GM23338 (cell line): ENCODE data around the gene PIEZO2. TPM values are rescaled to one million over a fixed set of nuclear protein-coding genes. Genes with fewer than 3 reads are reported as not detected.

Source experiments
- ATAC-seq: fragments of 200-7000 bp; cut with Tn5 transposase; 3 replicates; pipeline ENCODE4 v1.9.1; 2020
- DNase-seq: peaks from one replicate; pipeline ENCODE4 v3.0.0-alpha.2; 2015; ENCODE audit warnings: low spot score
- H2AFZ ChIP-seq: fragments of 200-600 bp; sonication (generic); 2 replicates; pipeline ENCODE4 v1.8.0; 2016; ENCODE audit warnings: antibody characterized with exemption, mild to moderate bottlenecking, moderate library complexity
- H3F3A ChIP-seq: fragments of 200-600 bp; sonication (generic); replicated peaks from 2 replicates; pipeline ENCODE4 v1.8.0; 2017; ENCODE audit warnings: antibody characterized with exemption, mixed run types, low read depth
- H3K27ac ChIP-seq: fragments of 200-600 bp; sonication (generic); 2 replicates; pipeline ENCODE4 v1.6.1; 2016; ENCODE audit warnings: low read depth
- H3K27me3 ChIP-seq: fragments of 200-600 bp; sonication (generic); 2 replicates; pipeline ENCODE4 v1.8.0; 2016; ENCODE audit warnings: mild to moderate bottlenecking, mixed run types, moderate library complexity; ENCODE audit not compliant: insufficient read depth
- H3K36me3 ChIP-seq: fragments of 200-600 bp; sonication (generic); 2 replicates; pipeline ENCODE4 v1.8.0; 2016; ENCODE audit warnings: mild to moderate bottlenecking; ENCODE audit not compliant: insufficient read depth
- H3K4me1 ChIP-seq: fragments of 200-600 bp; sonication (generic); 2 replicates; pipeline ENCODE4 v1.8.0; 2016; ENCODE audit warnings: mild to moderate bottlenecking, moderate library complexity; ENCODE audit not compliant: insufficient read depth
- H3K4me2 ChIP-seq: fragments of 200-600 bp; sonication (generic); 2 replicates; pipeline ENCODE4 v1.7.1; 2017; ENCODE audit warnings: mixed run types
- H3K4me3 ChIP-seq: fragments of 200-600 bp; sonication (generic); 2 replicates; pipeline ENCODE4 v1.6.1; 2016; ENCODE audit warnings: mixed run types
- H3K79me2 ChIP-seq: fragments of 200-600 bp; sonication (generic); replicated peaks from 2 replicates; pipeline ENCODE4 v1.8.0; 2017; ENCODE audit warnings: mild to moderate bottlenecking; ENCODE audit not compliant: insufficient read depth
- H3K9me2 ChIP-seq: fragments of 200-600 bp; sonication (generic); 2 replicates; pipeline ENCODE4 v1.8.0; 2017; ENCODE audit not compliant: insufficient read depth
- H4K20me1 ChIP-seq: fragments of 200-600 bp; sonication (generic); replicated peaks from 2 replicates; pipeline ENCODE4 v1.8.0; 2017; ENCODE audit warnings: mild to moderate bottlenecking; ENCODE audit not compliant: insufficient read depth
- H3K27ac Mint-ChIP-seq: 2 replicates; pipeline ENCODE4 v1.8.0; 2020; ENCODE audit warnings: inconsistent platforms, mild to moderate bottlenecking, moderate library complexity, mixed read lengths
- H3K27me3 Mint-ChIP-seq: 3 replicates; pipeline ENCODE4 v1.8.0; 2022; ENCODE audit warnings: low read depth, mild to moderate bottlenecking, moderate library complexity, mixed read lengths, inconsistent platforms; ENCODE audit not compliant: insufficient read depth, poor library complexity
- H3K36me3 Mint-ChIP-seq: 3 replicates; pipeline ENCODE4 v1.8.0; 2021; ENCODE audit warnings: low read depth, mild to moderate bottlenecking, inconsistent platforms, moderate library complexity, mixed read lengths
- H3K4me1 Mint-ChIP-seq: 3 replicates; pipeline ENCODE4 v1.8.0; 2020; ENCODE audit warnings: mild to moderate bottlenecking, inconsistent platforms, mixed read lengths
- H3K4me3 Mint-ChIP-seq: 3 replicates; pipeline ENCODE4 v1.8.0; 2021; ENCODE audit warnings: moderate library complexity, mild to moderate bottlenecking, inconsistent platforms, mixed read lengths
- H3K9me3 Mint-ChIP-seq: 3 replicates; pipeline ENCODE4 v1.8.0; 2020; ENCODE audit warnings: moderate library complexity, mild to moderate bottlenecking, inconsistent platforms, mixed read lengths
- CREB1 ChIP-seq: fragments of 250-450 bp; sonication (Bioruptor Pico); IDR thresholded peaks from 2 replicates; pipeline ENCODE4 v1.5.0; 2020; ENCODE audit warnings: low read depth, mild to moderate bottlenecking, moderate library complexity
- EZH2 ChIP-seq: fragments of 200-600 bp; sonication (generic); IDR thresholded peaks from one replicate; pipeline ENCODE4 v1.8.0; 2017; ENCODE audit warnings: antibody characterized with exemption, mild to moderate bottlenecking, low read depth; ENCODE audit not compliant: unreplicated experiment
- EZH2phosphoT487 ChIP-seq: fragments of 200-600 bp; sonication (generic); IDR thresholded peaks from one replicate; pipeline ENCODE4 v1.8.1; 2018; ENCODE audit warnings: antibody characterized with exemption; ENCODE audit not compliant: unreplicated experiment
- POLR2AphosphoS5 ChIP-seq: IDR thresholded peaks from 2 replicates; pipeline ENCODE4 v1.6.1; 2016; ENCODE audit warnings: antibody characterized with exemption, low read depth
- STAT1 ChIP-seq: IDR thresholded peaks from one replicate; pipeline ENCODE4 v1.6.1; 2016; ENCODE audit warnings: antibody characterized with exemption; ENCODE audit not compliant: unreplicated experiment
- ZNF114 ChIP-seq: fragments of 250-450 bp; sonication (Bioruptor Pico); IDR thresholded peaks from 2 replicates; pipeline ENCODE4 v1.5.0; 2020; ENCODE audit warnings: mild to moderate bottlenecking, moderate library complexity
- ZNF331 ChIP-seq: fragments of 250-450 bp; sonication (Bioruptor Pico); IDR thresholded peaks from 2 replicates; pipeline ENCODE4 v1.5.0; 2020; ENCODE audit warnings: low read depth, mild to moderate bottlenecking, moderate library complexity
- polyA plus RNA-seq: library from polyadenylated mRNA; unstranded; fragments of >200 nt; fragmentation: Nextera tagmentation; extraction: Ambion mirVana; gene quantifications from 2 replicates; pipeline ENCODE4 v1.2.1, GENCODE V29; 2016
- total RNA-seq: library from RNA; depleted of rRNA; stranded (reverse); fragments of >200 nt; shearing (Covaris generic); gene quantifications from 2 replicates; pipeline ENCODE4 v1.2.3, GENCODE V29; 2014
- TF ChIP-seq, protein P1 (sequence below): fragments of 250-450 bp; sonication (Bioruptor Pico); IDR thresholded peaks from 2 replicates; pipeline ENCODE4 v1.5.0; 2020; ENCODE audit warnings: mild to moderate bottlenecking, moderate library complexity
- TF ChIP-seq, protein P2 (sequence below): IDR thresholded peaks from one replicate; pipeline ENCODE4 v1.6.1; 2018; ENCODE audit warnings: antibody characterized with exemption; ENCODE audit not compliant: unreplicated experiment
- TF ChIP-seq, protein P3 (sequence below), 2 experiments: fragments of 200-600 bp in 1 of 2; sonication (generic) in 1 of 2; conservative IDR thresholded peaks; 2 replicates each; pipeline versions ENCODE4 v1.5.1 to v1.6.1; 2016 to 2017; ENCODE audit warnings: antibody characterized with exemption in 2 of 2, low read depth in 2 of 2, mild to moderate bottlenecking in 2 of 2, moderate library complexity in 1 of 2

Gene PIEZO2
- total and polyA plus RNA-seq, 2 experiments from 2014 or later: 4.8 to 8.2 TPM

DNA sequence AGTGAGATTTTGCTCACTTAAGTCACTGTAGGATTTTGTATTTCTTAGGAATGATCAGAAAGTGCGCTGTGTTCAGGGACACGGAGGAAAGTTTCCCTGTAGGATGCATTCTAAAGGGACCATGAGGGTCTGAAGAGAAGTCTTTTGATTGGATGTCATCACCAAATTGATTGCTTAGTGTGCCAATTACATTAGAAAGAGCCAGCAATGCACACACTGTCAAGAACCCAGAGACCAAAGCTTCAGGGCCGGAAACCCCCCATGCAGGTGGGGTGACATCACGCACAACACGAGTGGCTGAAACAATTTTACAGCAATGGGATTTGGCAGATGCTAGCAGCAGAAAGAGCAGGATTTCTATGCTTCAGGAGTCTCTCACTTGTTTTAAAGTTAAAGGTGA lies 381.1 kb downstream of the PIEZO2 start (continued):
- TF ChIP-seq, protein P1, sequence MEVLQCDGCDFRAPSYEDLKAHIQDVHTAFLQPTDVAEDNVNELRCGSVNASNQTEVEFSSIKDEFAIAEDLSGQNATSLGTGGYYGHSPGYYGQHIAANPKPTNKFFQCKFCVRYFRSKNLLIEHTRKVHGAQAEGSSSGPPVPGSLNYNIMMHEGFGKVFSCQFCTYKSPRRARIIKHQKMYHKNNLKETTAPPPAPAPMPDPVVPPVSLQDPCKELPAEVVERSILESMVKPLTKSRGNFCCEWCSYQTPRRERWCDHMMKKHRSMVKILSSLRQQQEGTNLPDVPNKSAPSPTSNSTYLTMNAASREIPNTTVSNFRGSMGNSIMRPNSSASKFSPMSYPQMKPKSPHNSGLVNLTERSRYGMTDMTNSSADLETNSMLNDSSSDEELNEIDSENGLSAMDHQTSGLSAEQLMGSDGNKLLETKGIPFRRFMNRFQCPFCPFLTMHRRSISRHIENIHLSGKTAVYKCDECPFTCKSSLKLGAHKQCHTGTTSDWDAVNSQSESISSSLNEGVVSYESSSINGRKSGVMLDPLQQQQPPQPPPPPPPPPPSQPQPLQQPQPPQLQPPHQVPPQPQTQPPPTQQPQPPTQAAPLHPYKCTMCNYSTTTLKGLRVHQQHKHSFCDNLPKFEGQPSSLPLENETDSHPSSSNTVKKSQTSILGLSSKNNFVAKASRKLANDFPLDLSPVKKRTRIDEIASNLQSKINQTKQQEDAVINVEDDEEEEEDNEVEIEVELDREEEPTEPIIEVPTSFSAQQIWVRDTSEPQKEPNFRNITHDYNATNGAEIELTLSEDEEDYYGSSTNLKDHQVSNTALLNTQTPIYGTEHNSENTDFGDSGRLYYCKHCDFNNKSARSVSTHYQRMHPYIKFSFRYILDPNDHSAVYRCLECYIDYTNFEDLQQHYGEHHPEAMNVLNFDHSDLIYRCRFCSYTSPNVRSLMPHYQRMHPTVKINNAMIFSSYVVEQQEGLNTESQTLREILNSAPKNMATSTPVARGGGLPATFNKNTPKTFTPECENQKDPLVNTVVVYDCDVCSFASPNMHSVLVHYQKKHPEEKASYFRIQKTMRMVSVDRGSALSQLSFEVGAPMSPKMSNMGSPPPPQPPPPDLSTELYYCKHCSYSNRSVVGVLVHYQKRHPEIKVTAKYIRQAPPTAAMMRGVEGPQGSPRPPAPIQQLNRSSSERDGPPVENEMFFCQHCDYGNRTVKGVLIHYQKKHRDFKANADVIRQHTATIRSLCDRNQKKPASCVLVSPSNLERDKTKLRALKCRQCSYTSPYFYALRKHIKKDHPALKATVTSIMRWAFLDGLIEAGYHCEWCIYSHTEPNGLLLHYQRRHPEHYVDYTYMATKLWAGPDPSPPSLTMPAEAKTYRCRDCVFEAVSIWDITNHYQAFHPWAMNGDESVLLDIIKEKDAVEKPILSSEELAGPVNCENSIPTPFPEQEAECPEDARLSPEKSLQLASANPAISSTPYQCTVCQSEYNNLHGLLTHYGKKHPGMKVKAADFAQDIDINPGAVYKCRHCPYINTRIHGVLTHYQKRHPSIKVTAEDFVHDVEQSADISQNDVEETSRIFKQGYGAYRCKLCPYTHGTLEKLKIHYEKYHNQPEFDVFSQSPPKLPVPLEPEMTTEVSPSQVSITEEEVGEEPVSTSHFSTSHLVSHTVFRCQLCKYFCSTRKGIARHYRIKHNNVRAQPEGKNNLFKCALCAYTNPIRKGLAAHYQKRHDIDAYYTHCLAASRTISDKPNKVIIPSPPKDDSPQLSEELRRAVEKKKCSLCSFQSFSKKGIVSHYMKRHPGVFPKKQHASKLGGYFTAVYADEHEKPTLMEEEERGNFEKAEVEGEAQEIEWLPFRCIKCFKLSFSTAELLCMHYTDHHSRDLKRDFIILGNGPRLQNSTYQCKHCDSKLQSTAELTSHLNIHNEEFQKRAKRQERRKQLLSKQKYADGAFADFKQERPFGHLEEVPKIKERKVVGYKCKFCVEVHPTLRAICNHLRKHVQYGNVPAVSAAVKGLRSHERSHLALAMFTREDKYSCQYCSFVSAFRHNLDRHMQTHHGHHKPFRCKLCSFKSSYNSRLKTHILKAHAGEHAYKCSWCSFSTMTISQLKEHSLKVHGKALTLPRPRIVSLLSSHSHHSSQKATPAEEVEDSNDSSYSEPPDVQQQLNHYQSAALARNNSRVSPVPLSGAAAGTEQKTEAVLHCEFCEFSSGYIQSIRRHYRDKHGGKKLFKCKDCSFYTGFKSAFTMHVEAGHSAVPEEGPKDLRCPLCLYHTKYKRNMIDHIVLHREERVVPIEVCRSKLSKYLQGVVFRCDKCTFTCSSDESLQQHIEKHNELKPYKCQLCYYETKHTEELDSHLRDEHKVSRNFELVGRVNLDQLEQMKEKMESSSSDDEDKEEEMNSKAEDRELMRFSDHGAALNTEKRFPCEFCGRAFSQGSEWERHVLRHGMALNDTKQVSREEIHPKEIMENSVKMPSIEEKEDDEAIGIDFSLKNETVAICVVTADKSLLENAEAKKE (CRISPR knock-in tag): no peak
- no peak for TF ChIP-seq POLR2AphosphoS5
- TF ChIP-seq EZH2phosphoT487: no peak
- TF ChIP-seq, protein P2, sequence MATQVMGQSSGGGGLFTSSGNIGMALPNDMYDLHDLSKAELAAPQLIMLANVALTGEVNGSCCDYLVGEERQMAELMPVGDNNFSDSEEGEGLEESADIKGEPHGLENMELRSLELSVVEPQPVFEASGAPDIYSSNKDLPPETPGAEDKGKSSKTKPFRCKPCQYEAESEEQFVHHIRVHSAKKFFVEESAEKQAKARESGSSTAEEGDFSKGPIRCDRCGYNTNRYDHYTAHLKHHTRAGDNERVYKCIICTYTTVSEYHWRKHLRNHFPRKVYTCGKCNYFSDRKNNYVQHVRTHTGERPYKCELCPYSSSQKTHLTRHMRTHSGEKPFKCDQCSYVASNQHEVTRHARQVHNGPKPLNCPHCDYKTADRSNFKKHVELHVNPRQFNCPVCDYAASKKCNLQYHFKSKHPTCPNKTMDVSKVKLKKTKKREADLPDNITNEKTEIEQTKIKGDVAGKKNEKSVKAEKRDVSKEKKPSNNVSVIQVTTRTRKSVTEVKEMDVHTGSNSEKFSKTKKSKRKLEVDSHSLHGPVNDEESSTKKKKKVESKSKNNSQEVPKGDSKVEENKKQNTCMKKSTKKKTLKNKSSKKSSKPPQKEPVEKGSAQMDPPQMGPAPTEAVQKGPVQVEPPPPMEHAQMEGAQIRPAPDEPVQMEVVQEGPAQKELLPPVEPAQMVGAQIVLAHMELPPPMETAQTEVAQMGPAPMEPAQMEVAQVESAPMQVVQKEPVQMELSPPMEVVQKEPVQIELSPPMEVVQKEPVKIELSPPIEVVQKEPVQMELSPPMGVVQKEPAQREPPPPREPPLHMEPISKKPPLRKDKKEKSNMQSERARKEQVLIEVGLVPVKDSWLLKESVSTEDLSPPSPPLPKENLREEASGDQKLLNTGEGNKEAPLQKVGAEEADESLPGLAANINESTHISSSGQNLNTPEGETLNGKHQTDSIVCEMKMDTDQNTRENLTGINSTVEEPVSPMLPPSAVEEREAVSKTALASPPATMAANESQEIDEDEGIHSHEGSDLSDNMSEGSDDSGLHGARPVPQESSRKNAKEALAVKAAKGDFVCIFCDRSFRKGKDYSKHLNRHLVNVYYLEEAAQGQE: no peak
- no peak for TF ChIP-seq ZNF331 (CRISPR knock-in tag)

DNA sequence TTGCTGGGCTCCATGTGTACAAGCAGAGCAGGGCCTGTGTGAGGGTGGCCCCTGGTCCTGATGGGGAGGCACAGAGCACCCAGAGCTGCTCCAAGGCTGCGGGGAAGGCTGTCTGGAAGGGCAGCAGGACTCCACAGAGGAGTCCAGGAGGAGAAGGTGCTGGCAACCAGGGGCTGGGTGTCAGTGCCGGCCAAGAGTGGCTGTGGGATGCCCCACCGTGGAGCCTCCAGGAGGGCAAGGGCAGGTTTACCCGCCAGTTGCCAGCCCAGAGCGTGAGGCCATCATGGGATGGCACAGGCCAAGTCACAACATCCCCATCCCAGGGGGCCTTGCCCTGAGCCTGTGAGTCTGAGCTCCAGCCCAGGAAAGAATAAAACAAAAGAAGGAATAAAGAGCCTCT lies 381.7 kb downstream of the PIEZO2 start:
- H2AFZ ChIP-seq: no peak overlapping the region
- H3K4me3 ChIP-seq: no peak overlapping the region
- H3K9me3 Mint-ChIP-seq: no peaks in the 10 kb centered on the region
- H4K20me1 ChIP-seq: no peaks in the 10 kb centered on the region
- TF ChIP-seq, protein P2: no peak
- TF ChIP-seq STAT1 (no peak), CREB1 (CRISPR knock-in tag) (no peak), EZH2phosphoT487 (no peak), EZH2 (no peak), ZNF114 (CRISPR knock-in tag) (no peak), ZNF331 (CRISPR knock-in tag) (no peak)
- TF ChIP-seq, protein P3, sequence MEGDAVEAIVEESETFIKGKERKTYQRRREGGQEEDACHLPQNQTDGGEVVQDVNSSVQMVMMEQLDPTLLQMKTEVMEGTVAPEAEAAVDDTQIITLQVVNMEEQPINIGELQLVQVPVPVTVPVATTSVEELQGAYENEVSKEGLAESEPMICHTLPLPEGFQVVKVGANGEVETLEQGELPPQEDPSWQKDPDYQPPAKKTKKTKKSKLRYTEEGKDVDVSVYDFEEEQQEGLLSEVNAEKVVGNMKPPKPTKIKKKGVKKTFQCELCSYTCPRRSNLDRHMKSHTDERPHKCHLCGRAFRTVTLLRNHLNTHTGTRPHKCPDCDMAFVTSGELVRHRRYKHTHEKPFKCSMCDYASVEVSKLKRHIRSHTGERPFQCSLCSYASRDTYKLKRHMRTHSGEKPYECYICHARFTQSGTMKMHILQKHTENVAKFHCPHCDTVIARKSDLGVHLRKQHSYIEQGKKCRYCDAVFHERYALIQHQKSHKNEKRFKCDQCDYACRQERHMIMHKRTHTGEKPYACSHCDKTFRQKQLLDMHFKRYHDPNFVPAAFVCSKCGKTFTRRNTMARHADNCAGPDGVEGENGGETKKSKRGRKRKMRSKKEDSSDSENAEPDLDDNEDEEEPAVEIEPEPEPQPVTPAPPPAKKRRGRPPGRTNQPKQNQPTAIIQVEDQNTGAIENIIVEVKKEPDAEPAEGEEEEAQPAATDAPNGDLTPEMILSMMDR (conservative IDR thresholded peaks at IDR 0.05; ENCODE audit: low read depth in 2 of 2): no peak
- no peaks in the 10 kb centered on the region for H3K79me2 ChIP-seq
- no peaks in the 10 kb centered on the region for H3F3A ChIP-seq
- H3K36me3 Mint-ChIP-seq: peaks cover 16% of the 10 kb centered on the region; the same call in 2 of the 3 replicates
- ATAC-seq: no peak
- H3K9me2 ChIP-seq: peaks cover 5% of the 10 kb centered on the region; the same call in 1 of the 2 replicates
- H3K4me1 Mint-ChIP-seq: no peaks in the 10 kb centered on the region; the same call in 2 of the 3 replicates
- H3K27ac ChIP-seq: no peak overlapping the region
- H3K4me1 ChIP-seq: no peaks in the 10 kb centered on the region
- peaks cover 1% of the 10 kb centered on the region for H3K27me3 Mint-ChIP-seq
- no peaks in the 10 kb centered on the region for H3K36me3 ChIP-seq
- no peak for DNase-seq
- no peak overlapping the region for H3K27ac Mint-ChIP-seq
- no peak overlapping the region for H3K4me2 ChIP-seq
- no peak overlapping the region for H3K4me3 Mint-ChIP-seq
- H3K27me3 ChIP-seq: no peaks in the 10 kb centered on the region
